Measurements from ENCODE around the gene AARS1.
A peak's percentile ranks its signal among the peaks of the same experiment; 100 is the strongest.

DNA sequence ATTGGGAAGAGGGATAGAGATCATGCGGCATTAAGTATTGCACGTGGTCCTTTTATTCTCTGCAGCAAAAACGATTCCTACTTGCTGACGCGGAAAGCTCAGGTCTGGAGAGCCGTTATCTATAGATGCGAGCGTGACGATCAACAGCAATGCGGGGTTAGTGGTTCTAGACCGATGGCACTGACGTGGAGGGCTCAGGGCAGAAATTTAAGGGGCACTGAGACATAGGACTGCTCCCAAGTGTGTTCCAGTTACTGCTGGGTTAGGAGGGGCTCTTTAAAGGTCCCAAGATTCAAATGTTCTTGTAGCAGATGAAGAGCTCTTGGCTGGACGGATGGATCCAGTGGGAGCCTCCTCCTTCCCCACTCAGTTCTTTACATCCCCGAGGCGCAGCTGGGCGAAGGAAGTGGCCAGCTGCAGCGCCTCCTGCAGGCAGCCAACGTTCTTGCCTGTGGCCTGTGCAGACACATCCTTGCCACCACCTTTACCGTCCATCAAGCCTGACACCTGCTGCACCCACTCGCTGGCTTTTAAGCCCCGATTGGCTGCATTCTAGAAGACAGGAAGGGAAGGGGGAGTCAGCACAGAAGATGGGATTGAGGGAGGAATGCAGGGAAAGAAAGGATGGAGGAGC, 36.8 kb downstream of the AARS1 start:
- TF ChIP-seq, protein P1, sequence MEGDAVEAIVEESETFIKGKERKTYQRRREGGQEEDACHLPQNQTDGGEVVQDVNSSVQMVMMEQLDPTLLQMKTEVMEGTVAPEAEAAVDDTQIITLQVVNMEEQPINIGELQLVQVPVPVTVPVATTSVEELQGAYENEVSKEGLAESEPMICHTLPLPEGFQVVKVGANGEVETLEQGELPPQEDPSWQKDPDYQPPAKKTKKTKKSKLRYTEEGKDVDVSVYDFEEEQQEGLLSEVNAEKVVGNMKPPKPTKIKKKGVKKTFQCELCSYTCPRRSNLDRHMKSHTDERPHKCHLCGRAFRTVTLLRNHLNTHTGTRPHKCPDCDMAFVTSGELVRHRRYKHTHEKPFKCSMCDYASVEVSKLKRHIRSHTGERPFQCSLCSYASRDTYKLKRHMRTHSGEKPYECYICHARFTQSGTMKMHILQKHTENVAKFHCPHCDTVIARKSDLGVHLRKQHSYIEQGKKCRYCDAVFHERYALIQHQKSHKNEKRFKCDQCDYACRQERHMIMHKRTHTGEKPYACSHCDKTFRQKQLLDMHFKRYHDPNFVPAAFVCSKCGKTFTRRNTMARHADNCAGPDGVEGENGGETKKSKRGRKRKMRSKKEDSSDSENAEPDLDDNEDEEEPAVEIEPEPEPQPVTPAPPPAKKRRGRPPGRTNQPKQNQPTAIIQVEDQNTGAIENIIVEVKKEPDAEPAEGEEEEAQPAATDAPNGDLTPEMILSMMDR (IDR thresholded peaks at IDR 0.05), result peak in 1 of 4 experiments; percentile 38
- TF ChIP-seq EP300 (IDR thresholded peaks at IDR 0.05) (no peak), POLR2AphosphoS5 (IDR thresholded peaks at IDR 0.05) (no peak)

Measured in gastroesophageal sphincter (tissue), 3 donors.